ENCODE measurements around the gene E2F4. TPM values are rescaled to one million over a fixed set of nuclear protein-coding genes. Genes with fewer than 3 reads are reported as not detected.

E2F4 gene
- total RNA-seq, 1 donor from 2014 or later = 133 TPM

GRCh38 chr16:67157892-67158635 lies 33.9 kb upstream of the E2F4 start:
- intact Hi-C loops (cut with micrococcal nuclease) = loop anchor here (2.0 to 5.0 kb wide), 5 partner anchors 51 to 211 kb away; partner anchors contain the start of genes CES3, FHOD1, PHAF1 and SLC9A5

GRCh38 chr16:67158637-67159600 lies 33.0 kb upstream of the E2F4 start:
- intact Hi-C loops (cut with micrococcal nuclease) = loop anchor here (2.0 to 5.0 kb wide), 5 partner anchors 52 to 212 kb away; partner anchors contain the start of genes CES3, FHOD1, PHAF1 and SLC9A5

- intact Hi-C loops (cut with micrococcal nuclease) = loop anchor here (2.0 kb wide), 1 partner anchor 13 kb away; no protein-coding TSS in a partner anchor
Measured at GRCh38 chr16:67161595-67162058, 30.3 kb upstream of the E2F4 start.

GRCh38 chr16:67162506-67163163 lies 29.3 kb upstream of the E2F4 start:
- intact Hi-C loops (cut with micrococcal nuclease) = no loop called here

GRCh38 chr16:67163164-67163998 lies 28.6 kb upstream of the E2F4 start:
- intact Hi-C loops (cut with micrococcal nuclease) = no loop called here

- intact Hi-C loops (cut with micrococcal nuclease) = no loop called here
Measured at GRCh38 chr16:67163999-67164558, 27.9 kb upstream of the E2F4 start.

- intact Hi-C loops (cut with micrococcal nuclease) = no loop called here
Measured at GRCh38 chr16:67164599-67165061, 27.3 kb upstream of the E2F4 start, which contains the start of gene HSF4. Gene HSF4 (plus strand): TSS chr16:67164745. CDS start chr16:67164812, 67 bp downstream.

GRCh38 chr16:67165121-67166078 lies 26.6 kb upstream of the E2F4 start:
- intact Hi-C loops (cut with micrococcal nuclease) = no loop called here

GRCh38 chr16:67166110-67166547 lies 25.8 kb upstream of the E2F4 start:
- intact Hi-C loops (cut with micrococcal nuclease) = no loop called here

GRCh38 chr16:67166598-67167168 lies 25.3 kb upstream of the E2F4 start:
- intact Hi-C loops (cut with micrococcal nuclease) = no loop called here

GRCh38 chr16:67167588-67167987 lies 24.4 kb upstream of the E2F4 start:
- intact Hi-C loops (cut with micrococcal nuclease) = no loop called here

- intact Hi-C loops (cut with micrococcal nuclease) = no loop called here
Measured at GRCh38 chr16:67169011-67169451, 22.9 kb upstream of the E2F4 start.

GRCh38 chr16:67169642-67170167 lies 22.2 kb upstream of the E2F4 start:
- intact Hi-C loops (cut with micrococcal nuclease) = no loop called here

GRCh38 chr16:67170168-67170948 lies 21.6 kb upstream of the E2F4 start, which contains the start of gene NOL3:
Gene NOL3 (plus strand): TSS chr16:67170538.
- intact Hi-C loops (cut with micrococcal nuclease) = no loop called here

- intact Hi-C loops (cut with micrococcal nuclease) = no loop called here
Measured at GRCh38 chr16:67170949-67171649, 20.9 kb upstream of the E2F4 start.

- intact Hi-C loops (cut with micrococcal nuclease) = no loop called here
Measured at GRCh38 chr16:67173323-67173722, 18.6 kb upstream of the E2F4 start.
